ENCODE results near the gene CEP104. TPM values are rescaled to one million over a fixed set of nuclear protein-coding genes. Genes with fewer than 3 reads are reported as not detected.

Gene CEP104
- total and polyA plus RNA-seq, 4 donors: 7.5 to 23.2 (median 12.0) TPM

- Histone ChIP-seq H3K27me3 (ENCODE audit: control insufficient read depth in 4 of 4, insufficient read depth in 4 of 4, low read length in 3 of 4) (no peaks in the 10 kb centered on the region), H3K9ac (ENCODE audit: low read depth in 1 of 2, low read length in 2 of 2) (no peak overlapping the region), H3K4me1 (ENCODE audit: control insufficient read depth in 4 of 4, insufficient read depth in 4 of 4, low read length in 3 of 4) (no peaks in the 10 kb centered on the region), H3K36me3 (ENCODE audit: control insufficient read depth in 4 of 4, insufficient read depth in 3 of 4, low read depth in 1 of 4, low read length in 3 of 4) (peaks cover 2 to 90% (median 45%) of the 10 kb centered on the region in 4 donors), H3K4me3 (ENCODE audit: low read depth in 1 of 3, low read length in 3 of 3) (no peak overlapping the region), H3K9me3 (ENCODE audit: control insufficient read depth in 4 of 4, low read length in 3 of 4) (no peaks in the 10 kb centered on the region), H3K27ac (ENCODE audit: low read depth in 1 of 2, low read length in 2 of 2) (no peak overlapping the region)
- no peak for DNase-seq (ENCODE audit: low spot score)
- WGBS: 92% methylated on average over 8 of the region's 8 CpGs
- TF ChIP-seq YY1 (IDR thresholded peaks at IDR 0.05): no peak
- TF ChIP-seq EGR1 (IDR thresholded peaks at IDR 0.05; ENCODE audit: low read depth in 2 of 2): no peak
- no peak for TF ChIP-seq FOXA1 (IDR thresholded peaks at IDR 0.05)
- TF ChIP-seq MAX (IDR thresholded peaks at IDR 0.05): no peak
- TF ChIP-seq JUND (IDR thresholded peaks at IDR 0.05): no peak
- no peak for TF ChIP-seq RAD21 (IDR thresholded peaks at IDR 0.05)
- TF ChIP-seq REST (IDR thresholded peaks at IDR 0.05): no peak
- no peak for TF ChIP-seq ZBTB33 (IDR thresholded peaks at IDR 0.05)
- no peak for TF ChIP-seq NR2F2 (IDR thresholded peaks at IDR 0.05)
- no peak for TF ChIP-seq RXRA (IDR thresholded peaks at IDR 0.05)
- no peak for TF ChIP-seq GABPA (IDR thresholded peaks at IDR 0.05 in 1 of 2, conservative IDR thresholded peaks at IDR 0.05 in 1 of 2)
- TF ChIP-seq TAF1 (conservative IDR thresholded peaks at IDR 0.05): no peak
- no peak for TF ChIP-seq HNF4G (IDR thresholded peaks at IDR 0.05)
- TF ChIP-seq ATF3 (IDR thresholded peaks at IDR 0.05): no peak
- TF ChIP-seq CTCF (IDR thresholded peaks at IDR 0.05; ENCODE audit: low read depth, low read length, missing input control): no peak
- no peak for TF ChIP-seq HNF4A (conservative IDR thresholded peaks at IDR 0.05)
- TF ChIP-seq FOXA2 (IDR thresholded peaks at IDR 0.05): no peak
- TF ChIP-seq SP1 (IDR thresholded peaks at IDR 0.05): no peak
Observed at GRCh38 chr1:3824650-3825049, 32.4 kb downstream of the CEP104 start.

All from liver (tissue), 9 donors.